GM12892 (cell line): ENCODE measurements around the gene COX4I2.
"Not testable (repeated sequence)": the region's sequence is repeated elsewhere in the genome, so short reads cannot be mapped to it uniquely, and the experiment has no call there.

Experiments used
- DNase-seq: peaks from one replicate; pipeline ENCODE4 v3.0.0; 2011; ENCODE audit not compliant: insufficient read length
- FAIRE-seq: peaks from 2 replicates; lab custom pipeline; 2011; peaks lifted over from hg19 to GRCh38; lab: Jason Lieb, UNC
- POLR2A ChIP-seq: IDR thresholded peaks from 2 replicates; pipeline ENCODE4 v1.6.1; 2011; ENCODE audit warnings: low read depth, low read length, control low read depth
- POLR2AphosphoS5 ChIP-seq: IDR thresholded peaks from 2 replicates; pipeline ENCODE4 v1.6.1; 2011; ENCODE audit warnings: low read depth, low read length, control low read depth
- TAF1 ChIP-seq: IDR thresholded peaks from 2 replicates; pipeline ENCODE4 v1.6.1; 2011; ENCODE audit warnings: low read depth, mild to moderate bottlenecking, control low read depth, low read length, borderline replicate concordance

The COX4I2 gene

DNA sequence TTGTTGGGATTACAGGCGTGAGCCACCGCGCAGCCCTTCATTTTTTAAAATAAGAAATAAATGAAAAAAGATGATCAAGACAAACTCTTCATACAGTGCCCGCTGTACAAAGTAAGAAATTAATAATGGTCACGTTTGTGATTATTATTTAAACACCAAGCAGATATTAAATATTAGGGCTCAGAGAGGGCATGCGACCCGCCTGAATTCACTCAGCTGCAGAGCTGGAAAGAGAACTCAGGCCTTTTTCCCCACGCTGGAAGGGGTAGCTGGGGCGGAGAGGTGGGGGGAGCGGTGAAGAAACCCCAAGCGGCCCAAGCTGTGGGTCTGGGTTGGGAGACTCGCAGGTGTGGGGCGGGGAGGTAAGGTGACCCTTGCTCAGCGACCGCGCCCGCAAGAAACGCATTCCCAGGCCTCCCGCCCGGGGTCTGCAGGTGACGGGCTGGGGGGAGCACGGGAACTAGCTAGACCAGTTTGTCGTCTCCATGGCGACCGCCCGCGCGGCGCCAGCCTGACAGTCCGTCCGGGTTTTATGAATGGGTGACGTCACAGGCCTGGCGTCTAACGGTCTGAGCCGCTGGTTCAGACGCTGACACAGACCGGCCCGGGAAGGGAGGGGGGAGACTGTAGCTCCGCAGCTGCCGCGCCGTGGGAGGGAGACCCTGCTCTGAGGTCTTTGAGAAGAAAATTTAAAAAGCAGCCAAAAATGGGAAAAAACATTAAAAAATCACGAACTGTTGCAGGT, 33.7 kb upstream of the COX4I2 start:
- no peak for TF ChIP-seq POLR2AphosphoS5
- DNase-seq (peak; percentile 75), FAIRE-seq (no peak)

GRCh38 chr20:31604567-31605030, 33.1 kb upstream of the COX4I2 start:
- FAIRE-seq, result no peak
- TF ChIP-seq POLR2AphosphoS5, result no peak
- no peak for TF ChIP-seq POLR2A
- TF ChIP-seq TAF1, result no peak
- DNase-seq, result no peak

DNA sequence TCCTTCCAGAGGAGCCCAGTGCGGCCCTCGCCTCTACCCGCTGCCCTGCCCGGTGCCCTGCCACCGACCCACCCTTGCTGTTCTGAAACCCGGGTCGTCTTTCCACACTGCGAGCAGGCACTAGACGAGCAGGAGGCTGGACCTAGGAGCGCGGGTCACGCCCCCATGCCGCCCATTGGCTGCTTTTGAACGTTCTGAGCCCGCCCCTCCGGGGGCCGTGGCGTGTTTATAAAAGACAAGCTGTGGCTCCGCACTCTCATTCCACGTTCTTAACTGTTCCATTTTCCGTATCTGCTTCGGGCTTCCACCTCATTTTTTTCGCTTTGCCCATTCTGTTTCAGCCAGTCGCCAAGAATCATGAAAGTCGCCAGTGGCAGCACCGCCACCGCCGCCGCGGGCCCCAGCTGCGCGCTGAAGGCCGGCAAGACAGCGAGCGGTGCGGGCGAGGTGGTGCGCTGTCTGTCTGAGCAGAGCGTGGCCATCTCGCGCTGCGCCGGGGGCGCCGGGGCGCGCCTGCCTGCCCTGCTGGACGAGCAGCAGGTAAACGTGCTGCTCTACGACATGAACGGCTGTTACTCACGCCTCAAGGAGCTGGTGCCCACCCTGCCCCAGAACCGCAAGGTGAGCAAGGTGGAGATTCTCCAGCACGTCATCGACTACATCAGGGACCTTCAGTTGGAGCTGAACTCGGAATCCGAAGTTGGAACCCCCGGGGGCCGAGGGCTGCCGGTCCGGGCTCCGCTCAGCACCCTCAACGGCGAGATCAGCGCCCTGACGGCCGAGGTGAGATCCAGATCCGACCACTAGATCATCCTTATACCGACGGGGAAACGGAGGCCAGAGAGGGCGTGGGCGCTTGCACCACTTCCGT, 32.4 kb upstream of the COX4I2 start, which contains the start of gene ID1:
TSS of gene ID1 (plus strand) at position 259 of the 871 bp plus-strand sequence. CDS start at position 358, 99 bp downstream.
- peak; percentile 89 for DNase-seq
- TF ChIP-seq TAF1 (no peak), POLR2A (no peak), POLR2AphosphoS5 (no peak)
- peak; percentile 74 for FAIRE-seq

GRCh38 chr20:31605902-31606803, 31.6 kb upstream of the COX4I2 start:
- no peak for TF ChIP-seq TAF1
- no peak for TF ChIP-seq POLR2A
- TF ChIP-seq POLR2AphosphoS5, result no peak
- DNase-seq, result no peak
- no peak for FAIRE-seq

DNA sequence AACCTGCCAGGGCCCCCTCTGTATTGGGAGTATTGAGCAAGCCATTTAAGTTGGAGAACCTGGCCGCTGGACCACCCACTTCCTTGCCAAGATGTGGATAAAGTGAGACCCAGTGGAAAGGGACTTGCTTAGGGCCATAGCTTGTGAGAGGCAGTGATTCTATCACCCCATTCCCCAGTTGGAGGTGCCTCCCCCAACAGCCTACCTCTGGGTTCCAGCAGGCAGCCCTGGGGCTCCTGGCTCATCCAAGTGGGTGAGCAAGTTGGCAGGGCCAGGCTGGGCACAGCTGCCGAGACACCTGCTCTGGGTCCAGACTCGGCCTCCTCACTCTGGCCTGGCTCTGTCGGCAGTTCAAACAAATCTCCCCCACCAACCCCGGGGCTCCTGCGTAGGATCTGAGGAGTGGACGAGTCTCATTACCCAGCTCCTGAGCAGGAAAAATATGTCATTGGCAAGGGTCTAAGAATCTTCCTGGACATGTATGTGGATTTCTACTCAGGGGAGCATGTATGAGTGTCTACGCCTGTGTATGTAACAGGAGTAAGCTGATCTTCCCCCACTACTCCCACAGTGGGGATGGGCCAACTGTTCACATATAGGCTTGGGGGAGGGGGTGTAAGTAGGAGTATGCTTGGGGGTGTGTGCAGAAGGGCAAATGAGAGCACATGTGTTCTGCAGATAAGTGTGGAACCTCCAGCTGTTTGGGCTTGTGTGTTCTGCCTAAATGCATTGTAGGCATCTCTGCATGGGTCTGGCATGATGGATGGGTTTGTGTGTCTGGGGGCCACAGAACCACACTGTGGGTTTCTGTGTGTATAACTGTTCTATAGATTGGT, 30.7 kb upstream of the COX4I2 start:
- FAIRE-seq, result no peak
- no peak for DNase-seq
- TF ChIP-seq TAF1, result no peak
- no peak for TF ChIP-seq POLR2AphosphoS5
- TF ChIP-seq POLR2A, result no peak

DNA sequence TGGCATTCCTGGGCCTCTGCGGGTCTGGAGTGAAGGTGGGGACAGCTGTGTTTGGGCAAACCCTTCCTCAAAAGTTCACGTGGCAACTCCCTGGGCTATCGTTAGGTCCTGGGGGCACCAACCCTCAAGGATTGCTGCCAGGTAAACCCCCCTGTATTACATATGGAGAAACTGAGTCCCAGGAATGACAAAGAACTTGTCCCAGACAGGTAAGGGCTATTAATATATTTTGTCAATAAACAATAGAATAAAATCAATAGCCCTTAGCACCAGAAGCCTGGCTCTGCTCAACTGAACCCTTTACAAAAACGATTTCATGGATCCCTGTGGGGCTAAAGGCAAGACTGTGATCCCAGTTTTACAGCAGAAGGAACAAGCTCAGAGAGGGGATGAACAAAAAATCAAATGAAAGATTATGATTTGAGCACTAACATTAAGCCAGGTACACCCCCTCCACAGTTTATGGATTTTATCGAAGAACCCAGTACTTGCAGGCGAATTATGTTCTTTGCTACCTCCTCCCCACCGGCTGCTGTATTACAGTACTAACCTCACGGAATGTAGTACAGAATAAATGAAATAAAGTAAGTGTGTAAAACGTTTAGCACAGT, 30.0 kb upstream of the COX4I2 start:
- FAIRE-seq (no peak), DNase-seq (no peak)
- TF ChIP-seq POLR2A (no peak), TAF1 (no peak), POLR2AphosphoS5 (no peak)

DNA sequence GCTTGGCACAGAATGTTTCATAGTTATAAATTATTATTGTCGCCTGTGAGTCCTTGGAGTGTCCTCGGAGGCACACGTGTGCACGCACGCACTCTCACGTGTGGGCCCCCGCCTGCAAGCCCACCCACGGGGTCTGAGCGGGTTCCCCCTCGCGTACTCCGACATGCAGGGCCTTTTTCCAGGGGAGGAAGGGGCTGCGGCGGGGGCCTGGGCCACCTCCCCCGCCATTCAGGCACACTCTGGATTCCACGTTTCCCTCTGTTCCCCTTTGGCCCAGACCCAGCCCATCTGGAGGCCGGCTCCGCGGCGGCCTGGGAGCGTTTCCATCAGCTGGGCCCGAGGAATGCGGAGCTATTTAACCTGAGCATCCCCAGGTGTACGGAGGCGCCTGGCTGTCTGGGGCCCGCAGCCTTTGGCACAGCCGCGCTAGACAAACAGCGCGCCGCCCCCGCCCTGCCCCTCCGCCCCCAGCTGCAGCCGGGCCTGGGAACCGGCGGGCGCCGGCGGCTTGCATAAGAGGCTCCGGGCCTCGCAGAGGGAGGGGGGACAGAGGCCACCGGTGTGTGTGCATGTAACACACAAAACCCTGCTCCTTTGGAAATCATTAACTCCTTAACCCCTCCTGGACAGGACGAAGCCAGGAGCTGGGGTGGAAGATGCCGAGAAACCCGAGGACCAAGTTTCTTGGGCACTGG, 29.3 kb upstream of the COX4I2 start:
- no peak for DNase-seq

DNA sequence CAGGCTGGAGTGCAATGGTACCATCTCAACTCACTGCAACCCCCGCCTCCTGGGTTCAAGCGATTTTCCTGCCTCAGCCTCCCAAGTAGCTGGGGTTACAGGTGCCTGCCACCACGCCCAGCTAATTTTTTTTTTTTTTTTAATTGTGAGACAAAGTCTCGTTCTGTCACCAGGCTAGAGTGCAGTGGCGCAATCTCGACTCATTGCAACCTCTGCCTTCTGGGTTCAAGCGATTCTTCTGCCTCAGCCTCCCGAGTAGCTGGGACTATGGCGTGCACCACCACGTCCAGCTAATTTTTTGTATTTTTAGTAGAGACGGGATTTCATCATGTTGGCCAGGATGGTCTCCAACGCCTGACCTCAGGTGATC, 25.5 kb upstream of the COX4I2 start:
- FAIRE-seq, DNase-seq: not testable (repeated sequence)

More for the DNA sequence above, 29.3 kb upstream of the COX4I2 start:
- TF ChIP-seq POLR2A (no peak), POLR2AphosphoS5 (no peak), TAF1 (no peak)
- no peak for FAIRE-seq

GRCh38 chr20:31615416-31615815, 22.3 kb upstream of the COX4I2 start:
- TF ChIP-seq POLR2A, result no peak
- TF ChIP-seq TAF1, result no peak
- TF ChIP-seq POLR2AphosphoS5, result no peak
- DNase-seq (no peak), FAIRE-seq (no peak)
